ENCODE measurements around the gene MAPK1IP1L.

GRCh38 chr14:55043528-55043927 lies 7.9 kb upstream of the MAPK1IP1L start:
- TF ChIP-seq CTCF (IDR thresholded peaks at IDR 0.05) (no peak), RELA (CRISPR knock-in tag; IDR thresholded peaks at IDR 0.05; ENCODE audit: borderline replicate concordance) (no peak), NR1H2 (CRISPR knock-in tag; IDR thresholded peaks at IDR 0.05) (no peak), ATF2 (CRISPR knock-in tag; IDR thresholded peaks at IDR 0.05; ENCODE audit: borderline replicate concordance, low read depth) (no peak), ZBTB43 (CRISPR knock-in tag; IDR thresholded peaks at IDR 0.05) (no peak), E2F1 (CRISPR knock-in tag; IDR thresholded peaks at IDR 0.05) (no peak)
